Fibroblast of mammary gland (primary cell): ENCODE results near the gene CFAP97D2.

Experiments used
- DNase-seq: peaks from one replicate; pipeline ENCODE4 v3.0.0-alpha.2; 2010; ENCODE audit warnings: low read depth
- H3K4me3 ChIP-seq: 2 replicates; pipeline ENCODE4 v1.5.1; 2011; ENCODE audit warnings: low read depth, mild to moderate bottlenecking, low read length, moderate library complexity; ENCODE audit not compliant: control insufficient read depth
- TF ChIP-seq, protein P1 (sequence below): conservative IDR thresholded peaks from 2 replicates; pipeline ENCODE4 v1.5.1; 2011; ENCODE audit warnings: low read depth, low read length, inconsistent platforms; ENCODE audit not compliant: control insufficient read depth, insufficient read depth

The CFAP97D2 gene

DNA sequence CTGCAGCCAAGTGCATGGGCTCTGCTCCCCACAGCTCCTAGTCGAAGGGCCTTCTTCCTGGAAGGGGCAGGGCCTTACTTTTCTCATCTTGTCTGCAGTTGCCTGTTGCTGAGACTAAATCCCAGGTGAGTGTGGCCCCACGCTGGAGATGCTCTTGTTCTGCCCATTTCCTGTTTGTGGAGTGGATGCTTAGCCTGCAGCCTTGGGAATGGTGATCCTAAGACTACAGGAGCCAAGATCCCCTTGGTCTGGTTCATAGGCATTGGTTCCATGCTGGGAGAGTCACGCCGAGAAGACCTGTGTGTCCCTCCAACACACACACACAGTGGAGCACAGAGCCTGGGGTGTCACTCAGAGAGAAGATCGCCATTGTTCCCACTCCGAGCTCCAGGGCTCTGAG lies 23.5 kb downstream of the CFAP97D2 start:
- H3K4me3 ChIP-seq = no peak overlapping the region
- DNase-seq = no peak
- TF ChIP-seq, protein P1, sequence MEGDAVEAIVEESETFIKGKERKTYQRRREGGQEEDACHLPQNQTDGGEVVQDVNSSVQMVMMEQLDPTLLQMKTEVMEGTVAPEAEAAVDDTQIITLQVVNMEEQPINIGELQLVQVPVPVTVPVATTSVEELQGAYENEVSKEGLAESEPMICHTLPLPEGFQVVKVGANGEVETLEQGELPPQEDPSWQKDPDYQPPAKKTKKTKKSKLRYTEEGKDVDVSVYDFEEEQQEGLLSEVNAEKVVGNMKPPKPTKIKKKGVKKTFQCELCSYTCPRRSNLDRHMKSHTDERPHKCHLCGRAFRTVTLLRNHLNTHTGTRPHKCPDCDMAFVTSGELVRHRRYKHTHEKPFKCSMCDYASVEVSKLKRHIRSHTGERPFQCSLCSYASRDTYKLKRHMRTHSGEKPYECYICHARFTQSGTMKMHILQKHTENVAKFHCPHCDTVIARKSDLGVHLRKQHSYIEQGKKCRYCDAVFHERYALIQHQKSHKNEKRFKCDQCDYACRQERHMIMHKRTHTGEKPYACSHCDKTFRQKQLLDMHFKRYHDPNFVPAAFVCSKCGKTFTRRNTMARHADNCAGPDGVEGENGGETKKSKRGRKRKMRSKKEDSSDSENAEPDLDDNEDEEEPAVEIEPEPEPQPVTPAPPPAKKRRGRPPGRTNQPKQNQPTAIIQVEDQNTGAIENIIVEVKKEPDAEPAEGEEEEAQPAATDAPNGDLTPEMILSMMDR = no peak

- TF ChIP-seq, protein P1 = no peak
- no peak for DNase-seq
Measured at GRCh38 chr13:114203536-114203935, 24.5 kb downstream of the CFAP97D2 start.

DNA sequence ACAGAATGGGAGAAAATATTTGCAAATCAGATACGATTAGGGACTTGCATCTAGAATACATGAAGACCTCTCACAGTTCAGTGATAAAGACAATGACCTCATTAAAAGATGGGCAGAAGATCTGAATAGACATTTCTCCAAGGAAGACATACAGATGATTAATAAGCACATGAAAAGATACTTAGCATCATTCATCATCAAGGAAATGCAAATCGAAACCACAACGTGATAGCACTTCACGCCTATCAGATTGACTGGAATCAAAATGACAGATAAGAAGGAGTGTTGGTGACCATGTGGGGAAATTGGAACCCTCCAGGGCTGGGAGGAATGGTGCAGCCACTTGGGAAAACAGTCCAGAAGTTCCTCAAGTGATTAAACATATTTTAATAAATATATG lies 25.8 kb downstream of the CFAP97D2 start:
- TF ChIP-seq, protein P1 = no peak
- no peak overlapping the region for H3K4me3 ChIP-seq

More at GRCh38 chr13:114203536-114203935, 24.5 kb downstream of the CFAP97D2 start:
- no peak overlapping the region for H3K4me3 ChIP-seq

DNA sequence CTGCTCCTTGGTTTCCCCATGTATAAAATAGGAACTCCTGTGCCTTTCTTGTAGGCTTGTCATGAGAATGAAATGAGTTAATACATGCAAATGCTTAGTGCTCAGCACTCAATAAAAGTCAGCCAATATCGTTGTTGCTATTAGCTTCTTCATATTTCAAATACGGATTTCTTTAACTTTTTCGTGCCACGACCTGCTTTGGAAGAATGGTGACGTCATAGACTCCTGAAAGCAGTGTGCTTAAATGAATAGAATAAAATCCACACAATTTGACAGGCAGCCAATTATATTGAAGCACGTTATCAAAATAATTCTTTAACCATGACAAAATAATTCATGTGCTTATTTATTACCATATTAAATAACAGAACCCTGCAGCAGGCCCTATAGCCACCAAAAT lies 29.1 kb downstream of the CFAP97D2 start:
- TF ChIP-seq, protein P1 = no peak
- no peak for DNase-seq
- no peak overlapping the region for H3K4me3 ChIP-seq

More for the DNA sequence above, 25.8 kb downstream of the CFAP97D2 start:
- DNase-seq = no peak

GRCh38 chr13:114211446-114212157 lies 32.5 kb downstream of the CFAP97D2 start:
- TF ChIP-seq, protein P1 = no peak
- no peak for DNase-seq
- H3K4me3 ChIP-seq = no peak overlapping the region

DNA sequence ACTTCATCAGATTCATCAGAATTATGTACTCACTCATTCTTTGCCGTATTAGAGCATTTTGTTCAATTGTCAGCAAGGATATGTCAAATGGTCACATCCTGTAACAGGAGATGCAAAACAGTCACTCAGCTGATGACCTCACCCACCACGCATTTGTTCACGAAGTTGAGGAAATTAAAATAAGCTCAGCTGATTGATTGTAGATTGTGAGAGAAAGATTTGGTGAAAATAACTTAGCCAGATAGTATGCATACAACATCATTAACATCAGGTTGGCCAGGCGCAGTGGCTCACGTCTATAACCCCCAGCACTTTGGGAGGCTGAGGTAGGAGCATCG lies 33.1 kb downstream of the CFAP97D2 start:
- TF ChIP-seq, protein P1 = no peak
- no peak overlapping the region for H3K4me3 ChIP-seq
- DNase-seq = peak; percentile 77
